Lower leg skin (tissue), 3 donors: ENCODE results near the gene CYB5RL.

Experiments
- CTCF ChIP-seq, 3 donors: fragments of 450-650 bp; IDR thresholded peaks; one replicate each; pipeline ENCODE4 v1.5.1; 2016; ENCODE audit warnings: antibody characterized with exemption in 3 of 3, mild to moderate bottlenecking in 3 of 3, moderate library complexity in 2 of 3
- POLR2A ChIP-seq, 2 donors: fragments of 450-650 bp; IDR thresholded peaks; one replicate each; pipeline ENCODE4 v1.6.1; 2016 to 2017; ENCODE audit warnings: antibody characterized with exemption in 2 of 2, mild to moderate bottlenecking in 1 of 2, moderate library complexity in 1 of 2

GRCh38 chr1:54220004-54220811 is 20.4 kb upstream of the CYB5RL start:
- TF ChIP-seq CTCF (IDR thresholded peaks at IDR 0.05) (no peak), POLR2A (IDR thresholded peaks at IDR 0.05) (no peak)
